ENCODE data around the gene TSPO.
"Not testable (repeated sequence)": the region's sequence is repeated elsewhere in the genome, so short reads cannot be mapped to it uniquely, and the experiment has no call there.

The TSPO gene

GRCh38 chr22:43131773-43132501, 19.4 kb upstream of the TSPO start:
- DNase-seq = no peak

GRCh38 chr22:43133401-43133800, 18.0 kb upstream of the TSPO start:
- no peak for DNase-seq

GRCh38 chr22:43134553-43134952, 16.8 kb upstream of the TSPO start:
- DNase-seq = no peak

- no peak for DNase-seq
Observed at GRCh38 chr22:43135565-43135964, 15.8 kb upstream of the TSPO start.

GRCh38 chr22:43136255-43136654, 15.1 kb upstream of the TSPO start:
- no peak for DNase-seq

- no peak for DNase-seq
Observed at GRCh38 chr22:43136801-43137200, 14.6 kb upstream of the TSPO start.

GRCh38 chr22:43142880-43143562, 8.3 kb upstream of the TSPO start, which contains the start of gene MCAT:
TSS of gene MCAT (minus strand) at chr22:43143398. CDS start at chr22:43143348, 50 bp downstream.
- DNase-seq = peak; percentile 75

GRCh38 chr22:43144949-43145348, 6.4 kb upstream of the TSPO start:
- no peak for DNase-seq

GRCh38 chr22:43145371-43145770, 6.0 kb upstream of the TSPO start:
- not testable (repeated sequence) for DNase-seq

- not testable (repeated sequence) for DNase-seq
Observed at GRCh38 chr22:43146332-43146731, 5.0 kb upstream of the TSPO start.

- no peak for DNase-seq
Observed at GRCh38 chr22:43147821-43148220, 3.5 kb upstream of the TSPO start.

GRCh38 chr22:43148581-43148980, 2.8 kb upstream of the TSPO start:
- no peak for DNase-seq

- no peak for DNase-seq
Observed at GRCh38 chr22:43150731-43151206, 590 bp upstream of the TSPO start.

- no peak for DNase-seq
Observed at GRCh38 chr22:43152003-43152356, 621 bp downstream of the TSPO start.

- DNase-seq = peak; percentile 57
Observed at GRCh38 chr22:43152357-43153071, 1.2 kb downstream of the TSPO start.

GRCh38 chr22:43153899-43154298, 2.5 kb downstream of the TSPO start:
- no peak for DNase-seq

- DNase-seq = no peak
Observed at GRCh38 chr22:43154887-43155536, 3.7 kb downstream of the TSPO start.

- DNase-seq = no peak
Observed at GRCh38 chr22:43155789-43156188, 4.4 kb downstream of the TSPO start.

- DNase-seq = no peak
Observed at GRCh38 chr22:43156413-43156812, 5.1 kb downstream of the TSPO start.

- no peak for DNase-seq
Observed at GRCh38 chr22:43157874-43158546, 6.7 kb downstream of the TSPO start.

- DNase-seq = no peak
Observed at GRCh38 chr22:43158778-43159483, 7.6 kb downstream of the TSPO start.
